CD4-positive, alpha-beta T cell treated with Interleukin-4 for 1 hour (primary cell): ENCODE measurements around the gene ERMP1.

Experiments
- DNase-seq, 2 donors: peaks; one replicate each; pipeline ENCODE4 v3.0.0-alpha.2; 2020 to 2022

The ERMP1 gene

GRCh38 chr9:5773324-5773999 lies 59.5 kb downstream of the ERMP1 start:
- DNase-seq = no peak

DNA sequence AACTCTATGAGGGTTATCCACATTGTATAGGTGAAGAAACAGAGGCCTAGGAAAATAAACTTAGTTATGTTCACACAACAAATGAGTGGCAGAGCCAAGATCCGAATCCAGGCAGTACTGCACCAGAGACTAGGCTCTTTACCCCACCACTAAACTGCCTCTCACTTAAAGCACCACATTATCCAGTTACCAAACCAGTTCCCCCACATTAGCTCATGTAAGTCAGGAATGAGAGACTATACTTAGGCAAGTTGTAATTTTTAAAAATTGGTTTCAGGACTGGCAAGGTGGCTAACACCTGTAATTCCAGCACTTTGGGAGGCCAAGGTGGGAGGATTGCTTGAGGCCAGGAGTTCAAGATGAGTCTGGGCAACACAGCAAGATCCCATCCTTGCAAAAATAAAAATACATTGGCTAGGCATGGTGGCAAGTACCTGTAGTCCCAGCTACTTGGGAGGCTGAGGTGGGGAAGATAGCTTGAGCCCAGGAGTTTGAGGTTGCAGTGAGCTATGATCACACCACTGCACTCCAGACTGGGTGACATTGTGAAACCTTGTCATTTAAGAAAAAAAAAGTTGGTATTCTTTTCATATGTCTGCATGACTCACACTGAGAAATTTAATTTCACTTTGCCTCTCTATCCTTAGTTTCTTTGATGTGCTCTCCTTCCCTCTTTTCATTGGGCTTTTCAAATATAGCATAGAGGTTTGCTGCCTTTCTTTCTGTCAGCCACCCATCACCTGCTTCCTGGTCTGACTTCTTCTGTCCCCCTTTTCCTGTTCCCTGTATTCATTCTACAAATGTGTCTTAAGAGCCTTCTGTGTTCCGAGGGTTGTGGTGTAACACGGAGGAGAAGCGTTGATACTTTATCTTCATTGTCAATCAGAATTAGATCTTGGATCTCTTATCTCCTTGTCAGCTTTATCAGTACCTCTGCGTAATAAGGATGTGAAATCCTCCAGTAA lies 64.7 kb downstream of the ERMP1 start:
- no peak for DNase-seq

DNA sequence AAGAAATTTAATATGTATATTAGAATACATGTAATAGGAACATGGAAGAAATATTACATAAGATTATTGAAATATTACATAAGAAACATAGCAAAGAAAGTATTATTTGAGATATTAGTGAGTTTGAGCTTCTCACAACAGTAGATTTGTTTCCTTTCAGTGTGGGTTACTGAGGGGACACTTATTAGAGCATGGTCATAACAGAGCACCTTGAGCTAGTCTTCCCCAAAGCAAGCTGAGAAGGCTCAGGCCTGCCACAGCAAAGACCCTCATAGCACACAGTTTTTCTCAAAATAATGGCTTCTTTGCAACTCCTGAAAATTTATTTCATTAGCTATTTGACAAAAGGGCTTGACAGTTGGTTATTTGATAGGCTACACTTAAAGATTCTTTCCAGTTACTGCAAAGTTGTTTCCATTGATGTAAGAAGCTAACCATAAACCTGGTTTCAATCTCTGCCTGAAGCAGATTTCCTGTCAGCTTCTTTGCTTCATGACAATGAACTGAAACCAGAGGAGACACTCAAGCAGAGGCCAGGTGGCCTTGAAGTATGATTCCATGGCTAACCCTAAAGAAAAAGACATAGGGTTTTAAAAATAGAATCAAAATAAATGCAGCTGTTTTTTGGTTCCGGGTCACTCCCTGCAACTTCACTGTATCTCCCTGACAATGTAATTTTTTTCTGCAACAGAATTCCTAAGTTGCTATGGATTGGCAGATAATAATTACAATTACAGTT lies 68.6 kb downstream of the ERMP1 start:
- no peak for DNase-seq

GRCh38 chr9:5762421-5762820 lies 70.5 kb downstream of the ERMP1 start:
- no peak for DNase-seq

- no peak for DNase-seq
Observed at GRCh38 chr9:5760338-5760737, 72.6 kb downstream of the ERMP1 start.

GRCh38 chr9:5756633-5757032 lies 76.3 kb downstream of the ERMP1 start:
- DNase-seq = no peak

DNA sequence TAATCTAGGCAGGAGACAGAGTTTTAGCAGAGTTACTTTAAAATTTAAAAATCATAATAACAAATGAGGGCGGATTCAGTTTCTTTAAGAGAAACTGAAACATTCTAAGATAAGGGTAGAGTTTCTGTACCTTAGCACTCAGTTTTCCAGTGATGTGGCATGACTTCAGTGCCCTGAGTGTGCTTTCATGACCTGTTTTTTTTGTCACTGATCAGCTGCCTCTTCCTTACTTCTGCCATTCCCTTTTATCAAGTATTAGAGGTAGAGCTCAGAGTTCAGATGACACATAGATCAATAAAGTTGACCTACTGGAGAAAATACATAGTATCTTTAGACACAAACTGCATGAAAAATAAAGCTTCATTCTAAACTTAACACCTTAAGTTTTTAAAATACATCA lies 82.3 kb downstream of the ERMP1 start:
- DNase-seq = no peak

- DNase-seq = no peak
Observed at GRCh38 chr9:5749306-5749705, 83.6 kb downstream of the ERMP1 start.

GRCh38 chr9:5748438-5748837 lies 84.5 kb downstream of the ERMP1 start:
- no peak for DNase-seq

DNA sequence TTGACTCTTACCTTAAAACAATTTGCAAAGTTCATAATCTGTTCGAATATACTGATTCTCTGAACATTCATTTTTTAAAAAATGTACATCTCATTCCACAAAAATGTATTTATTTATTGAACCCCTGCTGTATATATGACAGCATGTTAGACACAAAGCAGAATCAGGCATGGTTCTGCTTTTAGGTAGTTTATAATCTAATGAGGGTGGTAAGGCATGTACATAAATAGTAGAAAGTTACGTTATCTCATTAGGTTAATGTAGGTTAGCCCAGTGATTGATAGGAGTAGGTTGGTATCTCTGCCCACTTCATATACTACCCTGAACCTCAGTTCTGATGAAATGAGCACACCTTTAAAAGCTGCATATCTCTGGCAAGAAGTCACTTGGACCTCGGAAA lies 89.8 kb downstream of the ERMP1 start:
- DNase-seq = no peak

DNA sequence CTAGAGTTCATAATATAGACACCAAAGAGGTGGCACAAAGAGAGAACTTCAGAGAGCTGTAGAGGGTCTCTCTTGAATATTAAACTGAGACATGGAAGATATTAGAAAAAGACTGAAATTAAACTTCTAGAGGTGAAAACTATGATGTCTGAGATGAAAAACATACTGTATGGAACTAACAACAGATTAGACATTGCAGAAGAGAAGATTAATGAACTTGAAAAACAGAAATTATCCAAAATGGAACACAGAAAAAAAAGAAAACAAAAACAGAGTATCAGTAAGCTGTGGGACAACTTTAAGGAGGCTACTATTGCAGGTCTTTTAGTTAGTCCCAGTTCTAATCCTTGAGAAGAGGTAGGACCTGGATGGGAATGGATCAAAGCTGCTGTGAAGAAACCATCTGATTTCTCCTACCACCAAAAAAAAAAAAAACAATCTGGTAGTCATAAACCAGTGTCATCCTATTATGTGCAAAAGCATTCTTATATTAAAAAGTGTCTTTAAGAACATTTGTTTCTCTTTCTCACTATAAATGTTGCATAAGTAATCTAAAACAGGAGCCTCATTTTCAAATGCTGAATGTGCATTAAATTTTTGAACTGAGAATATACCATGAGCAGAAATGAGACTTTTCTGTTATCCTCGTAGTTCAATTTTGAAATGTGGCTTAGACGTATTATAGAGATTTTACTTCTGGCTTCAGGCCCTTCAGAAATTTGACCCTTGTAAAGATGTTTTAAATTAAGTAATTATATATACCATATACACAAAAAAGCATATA lies 96.2 kb downstream of the ERMP1 start:
- DNase-seq = no peak

GRCh38 chr9:5735072-5735471 lies 97.8 kb downstream of the ERMP1 start:
- no peak for DNase-seq
